AG20443 (cell line): ENCODE results near the gene BTBD1.

ENCODE experiments used
- DNase-seq: peaks from one replicate; pipeline ENCODE4 v3.0.0; 2012; ENCODE audit warnings: low spot score, mixed read lengths

The BTBD1 gene

GRCh38 chr15:82993144-82993543 lies 73.9 kb downstream of the BTBD1 start:
- DNase-seq: no peak

GRCh38 chr15:82992436-82992998 lies 74.5 kb downstream of the BTBD1 start:
- DNase-seq: no peak

- DNase-seq: no peak
Observed at GRCh38 chr15:82986442-82986780, 80.6 kb downstream of the BTBD1 start.

GRCh38 chr15:82985688-82986441 lies 81.2 kb downstream of the BTBD1 start, which contains the start of gene RAMAC:
Gene RAMAC, plus strand, starts transcription at chr15:82986210. Its CDS starts 2,809 bp downstream, at chr15:82989019.
- DNase-seq: peak; percentile 94

- DNase-seq: no peak
Observed at GRCh38 chr15:82980981-82981380, 86.1 kb downstream of the BTBD1 start.

GRCh38 chr15:82979726-82980125 lies 87.3 kb downstream of the BTBD1 start:
- DNase-seq: no peak

- no peak for DNase-seq
Observed at GRCh38 chr15:82978438-82978837, 88.6 kb downstream of the BTBD1 start.

- no peak for DNase-seq
Observed at GRCh38 chr15:82977076-82977475, 90.0 kb downstream of the BTBD1 start.

- no peak for DNase-seq
Observed at GRCh38 chr15:82972990-82973389, 94.1 kb downstream of the BTBD1 start.

GRCh38 chr15:82971218-82971984 lies 95.7 kb downstream of the BTBD1 start:
- no peak for DNase-seq

GRCh38 chr15:82970696-82971095 lies 96.4 kb downstream of the BTBD1 start:
- no peak for DNase-seq

GRCh38 chr15:82970078-82970686 lies 96.9 kb downstream of the BTBD1 start:
- DNase-seq: no peak

- DNase-seq: no peak
Observed at GRCh38 chr15:82969353-82969752, 97.7 kb downstream of the BTBD1 start.

GRCh38 chr15:82968066-82968465 lies 99.0 kb downstream of the BTBD1 start:
- DNase-seq: peak; percentile 56

GRCh38 chr15:82966671-82967071 lies 100.4 kb downstream of the BTBD1 start:
- DNase-seq: no peak
